CD4-positive, CD25-positive, alpha-beta regulatory T cell (primary cell): ENCODE measurements around the gene KPNA6. TPM values are rescaled to one million over a fixed set of nuclear protein-coding genes. Genes with fewer than 3 reads are reported as not detected.
"Not testable (repeated sequence)": the region's sequence is repeated elsewhere in the genome, so short reads cannot be mapped to it uniquely, and the experiment has no call there.

Source experiments
- ATAC-seq, 2 donors: fragments of 150-1000 bp; cut with Tn5 transposase; one replicate each; pipeline ENCODE4 v1.10.0; 2021; ENCODE audit warnings: low read depth in 2 of 2, moderate number of reproducible peaks in 2 of 2, moderate library complexity in 1 of 2
- DNase-seq, 3 donors: peaks; one replicate each; pipeline versions ENCODE4 v3.0.0 to v3.0.0-alpha.2; 2012 to 2022; ENCODE audit warnings: mixed read lengths in 1 of 3
- H3K27ac ChIP-seq: one replicate; pipeline ENCODE4 v1.7.0; 2013; ENCODE audit warnings: mild to moderate bottlenecking, low read length; ENCODE audit not compliant: insufficient read depth, poor library complexity, severe bottlenecking
- H3K27me3 ChIP-seq: one replicate; pipeline ENCODE4 v1.7.0; 2013; ENCODE audit warnings: low read length; ENCODE audit not compliant: control insufficient read depth, insufficient read depth
- H3K36me3 ChIP-seq: one replicate; pipeline ENCODE4 v1.7.0; 2013; ENCODE audit warnings: mild to moderate bottlenecking, low read length, moderate library complexity; ENCODE audit not compliant: control insufficient read depth, insufficient read depth
- H3K4me1 ChIP-seq: 2 replicates; pipeline ENCODE4 v1.7.0; 2013; ENCODE audit warnings: mild to moderate bottlenecking, low read length; ENCODE audit not compliant: insufficient read depth, control insufficient read depth, poor library complexity, severe bottlenecking
- H3K4me3 ChIP-seq: one replicate; pipeline ENCODE4 v1.7.0; 2013; ENCODE audit warnings: low read depth, mild to moderate bottlenecking, low read length, moderate library complexity
- H3K9me3 ChIP-seq, 2 experiments: 1 replicate in 1 of 2; 2 replicates in 1 of 2; pipeline ENCODE4 v1.7.0; 2013; ENCODE audit warnings: low read length in 2 of 2, mild to moderate bottlenecking in 1 of 2, moderate library complexity in 1 of 2; ENCODE audit not compliant: control insufficient read depth in 2 of 2
- H3K27ac Mint-ChIP-seq, 3 donors: one replicate each; pipeline ENCODE4 v1.8.0; 2020 to 2022; ENCODE audit warnings: mild to moderate bottlenecking in 3 of 3, mixed read lengths in 3 of 3, moderate library complexity in 2 of 3
- H3K27me3 Mint-ChIP-seq: one replicate; pipeline ENCODE4 v1.8.0; 2022; ENCODE audit warnings: mild to moderate bottlenecking, mixed read lengths
- H3K36me3 Mint-ChIP-seq: one replicate; pipeline ENCODE4 v1.8.0; 2020; ENCODE audit warnings: mixed read lengths
- H3K4me1 Mint-ChIP-seq, 4 donors: one replicate each; pipeline ENCODE4 v1.8.0; 2020 to 2022; ENCODE audit warnings: mixed read lengths in 4 of 4, mild to moderate bottlenecking in 1 of 4
- H3K4me3 Mint-ChIP-seq, 4 donors: one replicate each; pipeline ENCODE4 v1.8.0; 2020 to 2022; ENCODE audit warnings: mild to moderate bottlenecking in 4 of 4, mixed read lengths in 4 of 4, moderate library complexity in 3 of 4
- H3K9me3 Mint-ChIP-seq, 7 donors: one replicate each; pipeline ENCODE4 v1.8.0; 2020 to 2022; ENCODE audit warnings: mixed read lengths in 7 of 7, mild to moderate bottlenecking in 3 of 7, moderate library complexity in 2 of 7
- polyA plus RNA-seq, 4 donors: library from polyadenylated mRNA; unstranded; fragments of 300-500 nt; fragmentation: Illumina TruSeq; gene quantifications; one replicate each; pipeline ENCODE4 v1.2.3, GENCODE V29; 2021
- total RNA-seq: library from RNA; stranded (reverse); gene quantifications from one replicate; pipeline ENCODE4 v1.2.3, GENCODE V29; 2022

The KPNA6 gene
- total RNA-seq (56.1 TPM), polyA plus RNA-seq (10 to 100 TPM; 22.7 to 29.3 (median 26.4) TPM)

- DNase-seq (peak; percentile 88 to 97 (median 94)), ATAC-seq (peak; percentile 85 to 86)
- peaks cover 27 to 63% (median 45%) of the 10 kb centered on the region in 4 donors for H3K4me1 Mint-ChIP-seq
- Histone ChIP-seq H3K4me3 (peak within 1 kb of the TSS; percentile 99), H3K27ac (peak within 1 kb of the TSS; percentile 90), H3K36me3 (no peaks in the 10 kb centered on the region), H3K27me3 (no peaks in the 10 kb centered on the region), H3K4me1 (peaks cover 48% of the 10 kb centered on the region), H3K9me3 (no peaks in the 10 kb centered on the region)
- H3K36me3 Mint-ChIP-seq: no peaks in the 10 kb centered on the region
- H3K27me3 Mint-ChIP-seq: no peaks in the 10 kb centered on the region
- H3K27ac Mint-ChIP-seq: peak within 1 kb of the TSS; percentile 98 to 99 (median 98)
- H3K9me3 Mint-ChIP-seq: no peaks in the 10 kb centered on the region
- peak within 1 kb of the TSS; percentile 97 to 100 (median 98) for H3K4me3 Mint-ChIP-seq
Measured at GRCh38 chr1:32107742-32108661, at the start of gene KPNA6. Gene KPNA6, plus strand, starts transcription at chr1:32108056. Its CDS starts 75 bp downstream, at chr1:32108131.

- Mint-ChIP-seq H3K4me1 (peaks cover 0 to 13% (median 8%) of the 10 kb centered on the region in 4 donors), H3K9me3 (no peaks in the 10 kb centered on the region), H3K27ac (peak overlapping the region in 2 of 3 donors; percentile 29 to 56), H3K36me3 (peaks cover 13% of the 10 kb centered on the region), H3K4me3 (no peak overlapping the region), H3K27me3 (no peaks in the 10 kb centered on the region)
- Histone ChIP-seq H3K36me3 (peaks cover 49% of the 10 kb centered on the region), H3K4me3 (no peak overlapping the region), H3K9me3 (no peaks in the 10 kb centered on the region), H3K27ac (no peak overlapping the region), H3K27me3 (no peaks in the 10 kb centered on the region), H3K4me1 (no peaks in the 10 kb centered on the region)
- DNase-seq: no peak
- no peak for ATAC-seq
Measured at GRCh38 chr1:32060914-32061313, 46.9 kb upstream of the KPNA6 start.

DNA sequence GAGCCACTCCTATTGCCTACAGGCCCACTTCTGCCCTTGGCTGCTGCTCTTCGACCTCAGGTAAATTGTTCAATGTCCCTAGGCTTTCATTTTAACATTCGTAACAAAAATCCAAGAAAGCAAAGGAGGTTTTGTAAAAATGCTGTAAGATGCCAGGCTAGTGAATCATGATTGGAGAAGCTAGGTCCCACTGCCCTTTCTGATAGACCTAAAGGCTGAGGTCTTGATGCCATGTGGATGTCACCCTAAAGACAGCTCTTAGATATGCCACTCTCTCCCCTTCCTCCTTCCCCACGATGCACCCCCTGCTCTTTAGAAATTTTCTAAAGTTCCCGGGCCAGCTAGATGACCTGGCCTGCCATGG is 45.0 kb upstream of the KPNA6 start:
- H3K4me1 ChIP-seq: peaks cover 11% of the 10 kb centered on the region
- Mint-ChIP-seq H3K27me3 (no peaks in the 10 kb centered on the region), H3K4me3 (no peak overlapping the region), H3K36me3 (peaks cover 9% of the 10 kb centered on the region), H3K9me3 (no peaks in the 10 kb centered on the region), H3K27ac (peak overlapping the region in 2 of 3 donors; percentile 60 to 71), H3K4me1 (peaks cover 7 to 17% (median 13%) of the 10 kb centered on the region in 4 donors)
- H3K36me3 ChIP-seq: peaks cover 38% of the 10 kb centered on the region
- no peak for DNase-seq
- H3K27ac ChIP-seq: no peak overlapping the region
- no peaks in the 10 kb centered on the region for H3K27me3 ChIP-seq
- H3K9me3 ChIP-seq: no peaks in the 10 kb centered on the region
- no peak overlapping the region for H3K4me3 ChIP-seq
- ATAC-seq: no peak

GRCh38 chr1:32063261-32063681 is 44.6 kb upstream of the KPNA6 start:
- H3K27me3 Mint-ChIP-seq: no peaks in the 10 kb centered on the region
- H3K4me3 Mint-ChIP-seq: no peak overlapping the region
- peaks cover 7% of the 10 kb centered on the region for H3K36me3 Mint-ChIP-seq
- peak in 2 of 3 donors; percentile 42 to 53 for DNase-seq
- ATAC-seq: peak; percentile 49 to 55
- H3K4me1 Mint-ChIP-seq: peaks cover 7 to 17% (median 12%) of the 10 kb centered on the region in 4 donors
- H3K36me3 ChIP-seq: peaks cover 35% of the 10 kb centered on the region
- H3K9me3 Mint-ChIP-seq: no peaks in the 10 kb centered on the region
- H3K27me3 ChIP-seq: no peaks in the 10 kb centered on the region
- H3K27ac ChIP-seq: no peak overlapping the region
- peaks cover 11% of the 10 kb centered on the region for H3K4me1 ChIP-seq
- H3K27ac Mint-ChIP-seq: peak overlapping the region in 1 of 3 donors; percentile 71
- no peaks in the 10 kb centered on the region for H3K9me3 ChIP-seq
- H3K4me3 ChIP-seq: no peak overlapping the region

DNA sequence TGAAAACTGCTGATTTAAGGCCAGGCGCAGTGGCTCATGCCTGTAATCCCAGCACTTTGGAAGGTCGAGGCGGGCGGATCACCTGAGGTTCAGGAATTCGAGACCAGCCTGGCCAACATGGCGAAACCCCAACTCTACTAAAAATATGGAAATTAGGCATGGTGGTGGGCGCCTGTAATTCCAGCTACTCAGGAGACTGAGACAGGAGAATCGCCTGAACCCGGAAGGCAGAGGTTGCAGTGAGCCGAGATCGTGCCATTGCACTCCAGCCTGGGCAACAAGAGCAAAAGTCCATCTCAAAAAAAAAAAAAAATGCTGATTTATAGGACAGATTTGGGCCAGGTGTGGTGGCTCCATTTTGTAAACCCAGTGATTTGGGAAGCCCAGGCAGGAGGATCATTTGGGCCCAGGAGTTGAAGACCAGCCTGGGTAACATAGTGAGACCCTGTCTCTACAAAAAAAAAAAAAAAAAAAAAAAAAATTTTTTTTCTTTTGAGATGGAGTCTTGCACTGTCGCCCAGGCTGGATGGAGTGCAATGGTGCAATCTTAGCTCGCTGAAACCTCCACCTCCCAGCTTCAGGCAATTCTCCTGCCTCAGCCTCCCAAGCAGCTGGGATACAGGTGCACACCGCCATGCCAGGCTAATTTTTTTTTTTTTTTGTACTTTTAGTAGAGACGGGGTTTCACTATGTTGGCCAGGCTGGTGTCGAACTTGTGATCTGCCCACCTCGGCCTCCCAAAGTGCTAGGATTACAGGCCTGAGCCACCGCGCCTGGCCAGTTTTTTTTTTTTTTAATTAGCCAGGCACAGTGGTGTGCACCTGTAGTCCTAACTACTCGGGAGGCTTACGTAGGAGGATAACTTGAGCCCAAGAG is 42.0 kb upstream of the KPNA6 start:
- Mint-ChIP-seq H3K27ac (peak overlapping the region in 1 of 3 donors; percentile 36), H3K4me1 (peaks cover 7 to 19% (median 16%) of the 10 kb centered on the region in 4 donors)
- H3K27me3 Mint-ChIP-seq, H3K4me3 ChIP-seq, DNase-seq, H3K27me3 ChIP-seq, H3K9me3 ChIP-seq, ATAC-seq, H3K4me3 Mint-ChIP-seq, H3K9me3 Mint-ChIP-seq, H3K36me3 Mint-ChIP-seq: not testable (repeated sequence)
- H3K36me3 ChIP-seq: peaks cover 11% of the 10 kb centered on the region
- H3K4me1 ChIP-seq: peaks cover 11% of the 10 kb centered on the region
- peak overlapping the region; percentile 14 for H3K27ac ChIP-seq

DNA sequence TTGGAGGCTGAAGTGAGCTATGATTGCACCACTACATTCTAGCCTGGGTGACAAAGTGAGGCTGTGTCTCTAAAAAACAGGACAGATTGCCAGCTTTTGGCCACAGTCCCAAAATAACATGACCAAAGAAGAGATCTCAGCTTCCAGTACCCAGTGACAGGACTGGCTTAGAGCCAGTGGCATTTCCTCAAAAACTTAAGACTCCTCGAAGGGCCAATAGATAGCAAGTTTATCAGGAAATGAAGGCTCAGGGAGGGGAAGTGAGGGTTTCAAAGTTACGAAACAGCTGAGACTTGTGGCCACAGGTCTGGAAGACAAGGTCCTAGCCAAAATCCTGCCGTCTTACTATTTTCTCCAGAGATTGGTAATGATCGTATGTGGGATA is 41.4 kb upstream of the KPNA6 start:
- H3K27me3 Mint-ChIP-seq: no peaks in the 10 kb centered on the region
- Histone ChIP-seq H3K36me3 (peaks cover 5% of the 10 kb centered on the region), H3K27me3 (no peaks in the 10 kb centered on the region), H3K9me3 (no peaks in the 10 kb centered on the region), H3K27ac (peak overlapping the region; percentile 14), H3K4me1 (peaks cover 11% of the 10 kb centered on the region), H3K4me3 (peak overlapping the region; percentile 30)
- peaks cover 7 to 19% (median 16%) of the 10 kb centered on the region in 4 donors for H3K4me1 Mint-ChIP-seq
- peak; percentile 30 to 48 for ATAC-seq
- no peaks in the 10 kb centered on the region for H3K9me3 Mint-ChIP-seq
- DNase-seq: peak in 1 of 3 donors; percentile 59
- H3K27ac Mint-ChIP-seq: peak overlapping the region in 1 of 3 donors; percentile 36
- H3K36me3 Mint-ChIP-seq: no peaks in the 10 kb centered on the region
- peak overlapping the region in 1 of 4 donors; percentile 69 for H3K4me3 Mint-ChIP-seq

GRCh38 chr1:32068957-32069588 is 38.8 kb upstream of the KPNA6 start:
- DNase-seq (no peak), ATAC-seq (no peak)
- Histone ChIP-seq H3K9me3 (no peaks in the 10 kb centered on the region), H3K4me3 (no peak overlapping the region), H3K4me1 (peaks cover 32% of the 10 kb centered on the region), H3K36me3 (no peaks in the 10 kb centered on the region), H3K27me3 (no peaks in the 10 kb centered on the region), H3K27ac (no peak overlapping the region)
- H3K4me3 Mint-ChIP-seq: peak overlapping the region in 2 of 4 donors; percentile 2 to 31
- H3K4me1 Mint-ChIP-seq: peaks cover 6 to 43% (median 26%) of the 10 kb centered on the region in 4 donors
- H3K27me3 Mint-ChIP-seq: peaks cover 5% of the 10 kb centered on the region
- H3K36me3 Mint-ChIP-seq: no peaks in the 10 kb centered on the region
- H3K9me3 Mint-ChIP-seq: no peaks in the 10 kb centered on the region
- no peak overlapping the region for H3K27ac Mint-ChIP-seq
